HepG2 (cell line): ENCODE results near the gene ZNF17. TPM values are rescaled to one million over a fixed set of nuclear protein-coding genes. Genes with fewer than 3 reads are reported as not detected.
A peak's percentile ranks its signal among the peaks of the same experiment; 100 is the strongest.

Source experiments
- AGO1 ChIP-seq: fragments of 200-400 bp; formaldehyde crosslinking; IDR thresholded peaks from 2 replicates; pipeline ENCODE4 v1.6.1; 2017; ENCODE audit warnings: mild to moderate bottlenecking, low read depth, low read length, moderate library complexity; ENCODE audit not compliant: poor library complexity, severe bottlenecking
- ATF5 ChIP-seq: sonication (generic); formaldehyde crosslinking; IDR thresholded peaks from 2 replicates; pipeline ENCODE4 v1.4.0; 2020; ENCODE audit warnings: mild to moderate bottlenecking, low read depth, missing genetic modification reagents
- CBX5 ChIP-seq: sonication (generic); formaldehyde crosslinking; IDR thresholded peaks from 2 replicates; pipeline ENCODE4 v1.4.0; 2020; ENCODE audit warnings: missing genetic modification reagents, borderline replicate concordance
- CEBPB ChIP-seq: IDR thresholded peaks from 2 replicates; pipeline ENCODE4 v1.6.1; 2011; ENCODE audit warnings: low read depth, low read length, improper control_type of control experiment, borderline replicate concordance
- EP300 ChIP-seq, 3 experiments: sonication (generic) in 1 of 3; formaldehyde crosslinking in 1 of 3; IDR thresholded peaks; 2 replicates each; pipeline versions ENCODE4 v1.5.1 to v1.6.1; 2011 to 2020; ENCODE audit warnings: low read depth in 2 of 3, low read length in 2 of 3, borderline replicate concordance in 1 of 3, improper control_type of control experiment in 1 of 3, mild to moderate bottlenecking in 1 of 3, missing genetic modification reagents in 1 of 3, moderate library complexity in 1 of 3
- GABPB1 ChIP-seq: IDR thresholded peaks from 2 replicates; pipeline ENCODE4 v1.6.1; 2016; ENCODE audit warnings: mild to moderate bottlenecking, missing genetic modification reagents, moderate library complexity, missing compliant biosample characterization
- HNF1A ChIP-seq, 2 experiments: sonication (generic) in 1 of 2; formaldehyde crosslinking in 1 of 2; IDR thresholded peaks; 2 replicates each; pipeline versions ENCODE4 v1.4.0 to v1.6.1; 2016 to 2020; ENCODE audit warnings: borderline replicate concordance in 1 of 2, low read depth in 1 of 2, mild to moderate bottlenecking in 1 of 2, missing genetic modification reagents in 1 of 2
- MEIS2 ChIP-seq: sonication (generic); formaldehyde crosslinking; IDR thresholded peaks from 2 replicates; pipeline ENCODE4 v1.9.0; 2021; ENCODE audit warnings: mild to moderate bottlenecking, missing genetic modification reagents
- MYC ChIP-seq: sonication (generic); formaldehyde crosslinking; IDR thresholded peaks from 2 replicates; pipeline ENCODE4 v1.9.0; 2021; ENCODE audit warnings: missing genetic modification reagents, borderline replicate concordance
- NPAS2 ChIP-seq: sonication (generic); formaldehyde crosslinking; IDR thresholded peaks from 2 replicates; pipeline ENCODE4 v1.8.0; 2022; ENCODE audit warnings: mild to moderate bottlenecking, missing genetic modification reagents, borderline replicate concordance
- STAG1 ChIP-seq: sonication (generic); formaldehyde crosslinking; IDR thresholded peaks from 2 replicates; pipeline ENCODE4 v1.4.0; 2020; ENCODE audit warnings: missing genetic modification reagents
- ZBTB1 ChIP-seq: sonication (generic); formaldehyde crosslinking; IDR thresholded peaks from 2 replicates; pipeline ENCODE4 v1.4.0; 2020; ENCODE audit warnings: missing genetic modification reagents, borderline replicate concordance
- ZBTB8A ChIP-seq: sonication (generic); formaldehyde crosslinking; IDR thresholded peaks from 2 replicates; pipeline ENCODE4 v1.4.0; 2020; ENCODE audit warnings: mild to moderate bottlenecking, low read depth, missing genetic modification reagents, borderline replicate concordance
- ZFYVE20 ChIP-seq: sonication (generic); formaldehyde crosslinking; IDR thresholded peaks from 2 replicates; pipeline ENCODE4 v1.8.0; 2023; ENCODE audit warnings: low read depth, mild to moderate bottlenecking, moderate library complexity, missing genetic modification reagents, borderline replicate concordance
- ZNF44 ChIP-seq: sonication (generic); formaldehyde crosslinking; IDR thresholded peaks from 2 replicates; pipeline ENCODE4 v1.5.1; 2020; ENCODE audit warnings: mild to moderate bottlenecking, missing genetic modification reagents
- ZNF496 ChIP-seq: sonication (generic); formaldehyde crosslinking; IDR thresholded peaks from 2 replicates; pipeline ENCODE4 v1.8.1; 2023; ENCODE audit warnings: mild to moderate bottlenecking, moderate library complexity, missing genetic modification reagents; ENCODE audit not compliant: insufficient replicate concordance
- ZSCAN21 ChIP-seq: sonication (generic); formaldehyde crosslinking; IDR thresholded peaks from 2 replicates; pipeline ENCODE4 v1.8.0; 2022; ENCODE audit warnings: mild to moderate bottlenecking, missing genetic modification reagents, moderate library complexity, borderline replicate concordance
- polyA plus RNA-seq, 8 experiments: library from polyadenylated mRNA; depleted of rRNA in 3 of 8; stranded (reverse) in 7 of 8; unstranded in 1 of 8; fragments of >200 nt; fragmentation: Illumina TruSeq in 4 of 8; extraction: Trizol in 4 of 8; gene quantifications; 2 replicates each; pipeline versions ENCODE4 v1.2.1 to v1.2.3, GENCODE V29; 2011 to 2016; ENCODE audit warnings: low read depth in 4 of 8, missing spikeins in 1 of 8, mixed read lengths in 1 of 8; ENCODE audit not compliant: insufficient read depth in 1 of 8
- total RNA-seq, 5 experiments: library from RNA; depleted of rRNA; stranded (reverse); fragments of >200 nt; fragmentation: Illumina TruSeq; extraction: Trizol; gene quantifications; 2 replicates each; pipeline ENCODE4 v1.2.3, GENCODE V29; 2016; ENCODE audit warnings: low read depth in 1 of 5
- TF ChIP-seq, protein P1 (sequence below): sonication (generic); formaldehyde crosslinking; IDR thresholded peaks from 2 replicates; pipeline ENCODE4 v1.4.0; 2020; ENCODE audit warnings: missing genetic modification reagents, mild to moderate bottlenecking, borderline replicate concordance

Gene ZNF17
- total and polyA plus RNA-seq, 2 of the 13 experiments (the other 11 are each of a cell fraction or from before 2014, with no cell fraction given), result 3.7 to 10.1 TPM

GRCh38 chr19:57435062-57435978, 24.4 kb downstream of the ZNF17 start, which contains the start of gene ZNF749 (continued):
- TF ChIP-seq, protein P1, sequence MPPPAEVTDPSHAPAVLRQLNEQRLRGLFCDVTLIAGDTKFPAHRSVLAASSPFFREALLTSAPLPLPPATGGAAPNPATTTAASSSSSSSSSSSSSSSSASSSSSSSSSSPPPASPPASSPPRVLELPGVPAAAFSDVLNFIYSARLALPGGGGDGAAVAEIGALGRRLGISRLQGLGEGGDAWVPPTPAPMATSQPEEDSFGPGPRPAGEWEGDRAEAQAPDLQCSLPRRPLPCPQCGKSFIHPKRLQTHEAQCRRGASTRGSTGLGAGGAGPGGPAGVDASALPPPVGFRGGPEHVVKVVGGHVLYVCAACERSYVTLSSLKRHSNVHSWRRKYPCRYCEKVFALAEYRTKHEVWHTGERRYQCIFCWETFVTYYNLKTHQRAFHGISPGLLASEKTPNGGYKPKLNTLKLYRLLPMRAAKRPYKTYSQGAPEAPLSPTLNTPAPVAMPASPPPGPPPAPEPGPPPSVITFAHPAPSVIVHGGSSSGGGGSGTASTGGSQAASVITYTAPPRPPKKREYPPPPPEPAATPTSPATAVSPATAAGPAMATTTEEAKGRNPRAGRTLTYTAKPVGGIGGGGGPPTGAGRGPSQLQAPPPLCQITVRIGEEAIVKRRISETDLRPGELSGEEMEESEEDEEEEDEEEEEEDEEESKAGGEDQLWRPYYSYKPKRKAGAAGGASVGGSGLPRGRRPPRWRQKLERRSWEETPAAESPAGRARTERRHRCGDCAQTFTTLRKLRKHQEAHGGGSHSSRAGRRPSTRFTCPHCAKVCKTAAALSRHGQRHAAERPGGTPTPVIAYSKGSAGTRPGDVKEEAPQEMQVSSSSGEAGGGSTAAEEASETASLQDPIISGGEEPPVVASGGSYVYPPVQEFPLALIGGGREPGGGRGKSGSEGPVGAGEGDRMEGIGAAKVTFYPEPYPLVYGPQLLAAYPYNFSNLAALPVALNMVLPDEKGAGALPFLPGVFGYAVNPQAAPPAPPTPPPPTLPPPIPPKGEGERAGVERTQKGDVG (CRISPR knock-in tag), result no peak
- TF ChIP-seq STAG1 (CRISPR knock-in tag) (no peak), MYC (CRISPR knock-in tag) (no peak; the same call in none of the 2 replicates), ZBTB1 (CRISPR knock-in tag) (no peak), ATF5 (CRISPR knock-in tag) (no peak), AGO1 (peak; percentile 39), EP300 (IDR thresholded peaks at IDR 0.05; ENCODE audit: low read depth in 2 of 2, low read length in 2 of 2) (peak; percentile 6 to 55; a peak in 1 of 4 replicates), EP300 (CRISPR knock-in tag; IDR thresholded peaks at IDR 0.05; ENCODE audit: borderline replicate concordance) (0 out of 2 replicates have a peak, but pooled peaks have one; percentile 15), NPAS2 (CRISPR knock-in tag) (no peak), ZBTB8A (no peak), ZNF44 (CRISPR knock-in tag) (no peak), CBX5 (CRISPR knock-in tag) (peak; percentile 62; the same call in 1 of the 2 replicates), ZNF496 (CRISPR knock-in tag) (no peak), MEIS2 (no peak), ZSCAN21 (CRISPR knock-in tag) (no peak; the same call in 1 of the 2 replicates), HNF1A (IDR thresholded peaks at IDR 0.05; ENCODE audit: low read depth) (0 out of 2 replicates have a peak, but pooled peaks have one; percentile 7), HNF1A (CRISPR knock-in tag; IDR thresholded peaks at IDR 0.05; ENCODE audit: borderline replicate concordance) (peak; percentile 82), ZFYVE20 (CRISPR knock-in tag) (no peak), CEBPB (no peak), GABPB1 (CRISPR knock-in tag) (peak; percentile 94)
